Vagina (tissue), 2 donors: ENCODE data around the gene KIF23.

Experiments used
- POLR2A ChIP-seq, 2 donors: fragments of 450-650 bp; IDR thresholded peaks; one replicate each; pipeline ENCODE4 v1.6.1; 2017; ENCODE audit warnings: antibody characterized with exemption in 2 of 2, mild to moderate bottlenecking in 2 of 2, moderate library complexity in 2 of 2
- TF ChIP-seq, protein P1 (sequence below), 3 experiments: fragments of 450-650 bp in 2 of 3; fragments of 200-600 bp in 1 of 3; sonication (generic) in 1 of 3; IDR thresholded peaks; one replicate each; pipeline ENCODE4 v1.5.1; 2017 to 2019; ENCODE audit warnings: antibody characterized with exemption in 3 of 3, mild to moderate bottlenecking in 2 of 3, moderate library complexity in 2 of 3

DNA sequence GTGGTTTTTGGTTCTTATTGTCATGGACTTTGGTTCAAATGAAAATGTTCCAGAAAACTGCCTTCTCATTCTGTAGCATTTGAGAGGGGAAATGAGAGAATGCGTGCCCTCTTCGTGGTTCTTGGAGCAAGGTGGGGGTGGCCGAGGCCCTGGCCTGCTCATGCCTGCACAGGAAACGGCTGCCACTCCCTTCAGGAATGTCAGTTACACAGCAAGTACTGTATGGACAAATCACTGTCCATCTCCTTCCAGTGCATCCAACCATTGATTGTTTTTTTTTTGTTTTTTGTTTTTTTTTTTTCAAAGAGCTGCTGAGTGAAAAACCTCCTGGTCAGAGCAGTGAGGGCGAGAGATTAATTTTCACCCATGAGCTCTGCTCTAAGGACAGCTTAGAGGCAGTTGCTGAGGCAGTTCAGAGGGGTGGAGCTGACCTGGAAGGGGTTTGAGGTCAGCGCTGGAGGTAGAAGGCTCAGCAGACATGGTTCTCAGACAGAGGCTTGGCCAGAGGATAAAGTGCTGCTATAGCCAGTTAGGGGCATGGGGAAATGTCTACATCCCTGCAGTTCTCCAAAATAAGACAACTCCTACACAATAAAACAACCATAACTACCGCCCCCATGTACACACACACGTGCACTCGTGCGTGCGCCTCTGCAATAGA lies 20.2 kb upstream of the KIF23 start:
- no peak for TF ChIP-seq POLR2A (IDR thresholded peaks at IDR 0.05)
- TF ChIP-seq, protein P1, sequence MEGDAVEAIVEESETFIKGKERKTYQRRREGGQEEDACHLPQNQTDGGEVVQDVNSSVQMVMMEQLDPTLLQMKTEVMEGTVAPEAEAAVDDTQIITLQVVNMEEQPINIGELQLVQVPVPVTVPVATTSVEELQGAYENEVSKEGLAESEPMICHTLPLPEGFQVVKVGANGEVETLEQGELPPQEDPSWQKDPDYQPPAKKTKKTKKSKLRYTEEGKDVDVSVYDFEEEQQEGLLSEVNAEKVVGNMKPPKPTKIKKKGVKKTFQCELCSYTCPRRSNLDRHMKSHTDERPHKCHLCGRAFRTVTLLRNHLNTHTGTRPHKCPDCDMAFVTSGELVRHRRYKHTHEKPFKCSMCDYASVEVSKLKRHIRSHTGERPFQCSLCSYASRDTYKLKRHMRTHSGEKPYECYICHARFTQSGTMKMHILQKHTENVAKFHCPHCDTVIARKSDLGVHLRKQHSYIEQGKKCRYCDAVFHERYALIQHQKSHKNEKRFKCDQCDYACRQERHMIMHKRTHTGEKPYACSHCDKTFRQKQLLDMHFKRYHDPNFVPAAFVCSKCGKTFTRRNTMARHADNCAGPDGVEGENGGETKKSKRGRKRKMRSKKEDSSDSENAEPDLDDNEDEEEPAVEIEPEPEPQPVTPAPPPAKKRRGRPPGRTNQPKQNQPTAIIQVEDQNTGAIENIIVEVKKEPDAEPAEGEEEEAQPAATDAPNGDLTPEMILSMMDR (IDR thresholded peaks at IDR 0.05) = no peak
